GM12874 (cell line): ENCODE data around the gene SLC13A4.

Source experiments
- CTCF ChIP-seq: IDR thresholded peaks from 2 replicates; pipeline ENCODE4 v1.5.1; 2011; ENCODE audit warnings: low read depth, mild to moderate bottlenecking, control low read depth, low read length, moderate library complexity; ENCODE audit not compliant: insufficient read depth

SLC13A4 gene

GRCh38 chr7:135715673-135716072 lies 12.3 kb downstream of the SLC13A4 start:
- no peak for TF ChIP-seq CTCF

- TF ChIP-seq CTCF, result no peak
Observed at GRCh38 chr7:135715055-135715522, 12.9 kb downstream of the SLC13A4 start.

GRCh38 chr7:135714534-135715009 lies 13.4 kb downstream of the SLC13A4 start:
- TF ChIP-seq CTCF, result no peak

- TF ChIP-seq CTCF, result no peak
Observed at GRCh38 chr7:135713836-135714470, 14.0 kb downstream of the SLC13A4 start.

- TF ChIP-seq CTCF, result no peak
Observed at GRCh38 chr7:135712796-135713195, 15.2 kb downstream of the SLC13A4 start.

GRCh38 chr7:135712182-135712782 lies 15.7 kb downstream of the SLC13A4 start:
- TF ChIP-seq CTCF, result no peak

- TF ChIP-seq CTCF, result no peak
Observed at GRCh38 chr7:135711139-135711469, 16.9 kb downstream of the SLC13A4 start.
